GM12878 (cell line): Measurements from ENCODE around the gene SLU7. TPM values are rescaled to one million over a fixed set of nuclear protein-coding genes. Genes with fewer than 3 reads are reported as not detected.

Experiments
- ATF3 ChIP-seq: IDR thresholded peaks from 2 replicates; pipeline ENCODE4 v1.6.1; 2011; ENCODE audit warnings: low read depth, mild to moderate bottlenecking, low read length, moderate library complexity, borderline replicate concordance; ENCODE audit errors: extremely low read depth
- ATF7 ChIP-seq: fragments of 450-650 bp; IDR thresholded peaks from 2 replicates; pipeline ENCODE4 v1.6.1; 2016; ENCODE audit warnings: low read depth, mild to moderate bottlenecking
- CTCF ChIP-seq, 3 experiments: IDR thresholded peaks in 2 of 3; conservative IDR thresholded peaks in 1 of 3; 2 replicates each; pipeline ENCODE4 v1.5.1; 2011; ENCODE audit warnings: low read depth in 3 of 3, low read length in 3 of 3, mild to moderate bottlenecking in 3 of 3, control low read depth in 2 of 3, moderate library complexity in 2 of 3, inconsistent platforms in 1 of 3, mixed read lengths in 1 of 3; ENCODE audit not compliant: control insufficient read depth in 2 of 3, insufficient read depth in 1 of 3; ENCODE audit errors: extremely low read depth in 1 of 3
- EP300 ChIP-seq, 2 experiments: fragments of 150-350 bp in 1 of 2; IDR thresholded peaks; 2 replicates each; pipeline ENCODE4 v1.6.1; 2011 to 2012; ENCODE audit warnings: low read depth in 2 of 2, low read length in 2 of 2, borderline replicate concordance in 1 of 2, improper control_type of control experiment in 1 of 2, inconsistent platforms in 1 of 2; ENCODE audit not compliant: control insufficient read depth in 1 of 2
- EZH2 ChIP-seq: IDR thresholded peaks from 2 replicates; pipeline ENCODE4 v1.6.1; 2012; ENCODE audit warnings: low read depth, mild to moderate bottlenecking, control low read depth, inconsistent platforms, low read length, borderline replicate concordance; ENCODE audit not compliant: control insufficient read depth
- GATAD2B ChIP-seq: fragments of 450-650 bp; conservative IDR thresholded peaks from 2 replicates; pipeline ENCODE4 v1.6.1; 2017; ENCODE audit warnings: low read depth, mild to moderate bottlenecking, moderate library complexity
- IRF4 ChIP-seq: IDR thresholded peaks from 2 replicates; pipeline ENCODE4 v1.6.1; 2011; ENCODE audit warnings: low read depth, low read length
- MEF2B ChIP-seq: fragments of 450-650 bp; IDR thresholded peaks from 2 replicates; pipeline ENCODE4 v1.6.1; 2018; ENCODE audit warnings: mild to moderate bottlenecking, moderate library complexity; ENCODE audit not compliant: partially characterized antibody, poor library complexity, severe bottlenecking
- NFXL1 ChIP-seq: fragments of 450-650 bp; IDR thresholded peaks from 2 replicates; pipeline ENCODE4 v1.6.1; 2017; ENCODE audit warnings: antibody characterized with exemption, mild to moderate bottlenecking, borderline replicate concordance
- NR2C1 ChIP-seq: fragments of 450-650 bp; IDR thresholded peaks from 2 replicates; pipeline ENCODE4 v1.6.1; 2017; ENCODE audit warnings: antibody characterized with exemption, mild to moderate bottlenecking, moderate library complexity
- NR2C2 ChIP-seq: IDR thresholded peaks from 2 replicates; pipeline ENCODE4 v1.6.1; 2011; ENCODE audit warnings: borderline replicate concordance, low read depth; ENCODE audit not compliant: control insufficient read depth, insufficient read length
- POLR2AphosphoS2 ChIP-seq: IDR thresholded peaks from 2 replicates; pipeline ENCODE4 v1.6.1; 2011; ENCODE audit warnings: low read depth, mild to moderate bottlenecking, low read length, improper control_type of control experiment, moderate library complexity
- POLR2AphosphoS5 ChIP-seq: IDR thresholded peaks from 2 replicates; pipeline ENCODE4 v1.6.1; 2011; ENCODE audit warnings: mild to moderate bottlenecking, low read length, inconsistent platforms
- SKIL ChIP-seq: fragments of 450-650 bp; IDR thresholded peaks from 2 replicates; pipeline ENCODE4 v1.6.1; 2017; ENCODE audit warnings: mild to moderate bottlenecking, low read depth, inconsistent platforms; ENCODE audit not compliant: poor library complexity, severe bottlenecking
- SP1 ChIP-seq: IDR thresholded peaks from one replicate; pipeline ENCODE4 v1.6.1; 2011; ENCODE audit warnings: low read depth, low read length
- STAT3 ChIP-seq: IDR thresholded peaks from 2 replicates; pipeline ENCODE4 v1.6.1; 2011; ENCODE audit warnings: low read depth, low read length, improper control_type of control experiment
- SUPT20H ChIP-seq: IDR thresholded peaks from 2 replicates; pipeline ENCODE4 v1.6.1; 2011; ENCODE audit warnings: low read depth, mild to moderate bottlenecking, low read length, moderate library complexity, borderline replicate concordance; ENCODE audit not compliant: control insufficient read depth
- TAF1 ChIP-seq: IDR thresholded peaks from 2 replicates; pipeline ENCODE4 v1.6.1; 2011; ENCODE audit warnings: mild to moderate bottlenecking, low read depth, low read length, borderline replicate concordance
- TARDBP ChIP-seq: IDR thresholded peaks from 2 replicates; pipeline ENCODE4 v1.6.1; 2016; ENCODE audit warnings: borderline replicate concordance
- WRNIP1 ChIP-seq: IDR thresholded peaks from 2 replicates; pipeline ENCODE4 v1.6.1; 2011; ENCODE audit warnings: low read depth, low read length, improper control_type of control experiment, borderline replicate concordance
- polyA plus RNA-seq, 11 experiments: library from polyadenylated mRNA; depleted of rRNA in 4 of 11; unstranded in 6 of 11; stranded (reverse) in 5 of 11; fragments of >200 nt; fragmentation: Nextera tagmentation in 4 of 11; fragmentation: Illumina TruSeq in 1 of 11; extraction: Ambion mirVana in 4 of 11; extraction: Trizol in 1 of 11; gene quantifications; 1 replicate in 1 of 11; 2 replicates in 10 of 11; pipeline versions ENCODE4 v1.2.1 to v1.2.3, GENCODE V29; 2011 to 2016; ENCODE audit warnings: inconsistent platforms in 2 of 11, missing spikeins in 2 of 11, low read depth in 1 of 11
- total RNA-seq, 4 experiments: library from RNA; depleted of rRNA in 3 of 4; stranded (reverse); fragments of >200 nt in 3 of 4; fragmentation: Illumina TruSeq in 1 of 4; extraction: Trizol in 1 of 4; gene quantifications; 2 replicates each; pipeline versions ENCODE4 v1.2.1 to v1.2.3, GENCODE V29; 2013 to 2021
- TF ChIP-seq, protein P1 (sequence below): fragments of 450-650 bp; IDR thresholded peaks from 2 replicates; pipeline ENCODE4 v1.6.1; 2017; ENCODE audit warnings: mild to moderate bottlenecking, moderate library complexity

SLU7 gene
- total and polyA plus RNA-seq, 10 of the 15 experiments (the other 5 are each of a cell fraction or from before 2014, with no cell fraction given), result 32.7 to 55.2 (median 46.6) TPM

GRCh38 chr5:160442824-160443431, 24.0 kb upstream of the SLU7 start (continued):
- TF ChIP-seq EP300 (IDR thresholded peaks at IDR 0.05; ENCODE audit: borderline replicate concordance in 1 of 2, control insufficient read depth in 1 of 2, low read depth in 2 of 2, low read length in 2 of 2), result peak in 1 of 2 experiments; percentile 42; a peak in 2 of 4 replicates
- TF ChIP-seq SP1, result no peak
- TF ChIP-seq MEF2B, result peak; percentile 57
- peak; percentile 36; the same call in 1 of the 2 replicates for TF ChIP-seq ATF7
- no peak for TF ChIP-seq EZH2
- no peak for TF ChIP-seq NFXL1
- no peak for TF ChIP-seq WRNIP1
- TF ChIP-seq SUPT20H, result no peak
- TF ChIP-seq NR2C1, result 0 out of 2 replicates have a peak, but pooled peaks have one; percentile 27
- no peak for TF ChIP-seq TARDBP
- peak; percentile 72 for TF ChIP-seq POLR2AphosphoS5
- TF ChIP-seq, protein P1, sequence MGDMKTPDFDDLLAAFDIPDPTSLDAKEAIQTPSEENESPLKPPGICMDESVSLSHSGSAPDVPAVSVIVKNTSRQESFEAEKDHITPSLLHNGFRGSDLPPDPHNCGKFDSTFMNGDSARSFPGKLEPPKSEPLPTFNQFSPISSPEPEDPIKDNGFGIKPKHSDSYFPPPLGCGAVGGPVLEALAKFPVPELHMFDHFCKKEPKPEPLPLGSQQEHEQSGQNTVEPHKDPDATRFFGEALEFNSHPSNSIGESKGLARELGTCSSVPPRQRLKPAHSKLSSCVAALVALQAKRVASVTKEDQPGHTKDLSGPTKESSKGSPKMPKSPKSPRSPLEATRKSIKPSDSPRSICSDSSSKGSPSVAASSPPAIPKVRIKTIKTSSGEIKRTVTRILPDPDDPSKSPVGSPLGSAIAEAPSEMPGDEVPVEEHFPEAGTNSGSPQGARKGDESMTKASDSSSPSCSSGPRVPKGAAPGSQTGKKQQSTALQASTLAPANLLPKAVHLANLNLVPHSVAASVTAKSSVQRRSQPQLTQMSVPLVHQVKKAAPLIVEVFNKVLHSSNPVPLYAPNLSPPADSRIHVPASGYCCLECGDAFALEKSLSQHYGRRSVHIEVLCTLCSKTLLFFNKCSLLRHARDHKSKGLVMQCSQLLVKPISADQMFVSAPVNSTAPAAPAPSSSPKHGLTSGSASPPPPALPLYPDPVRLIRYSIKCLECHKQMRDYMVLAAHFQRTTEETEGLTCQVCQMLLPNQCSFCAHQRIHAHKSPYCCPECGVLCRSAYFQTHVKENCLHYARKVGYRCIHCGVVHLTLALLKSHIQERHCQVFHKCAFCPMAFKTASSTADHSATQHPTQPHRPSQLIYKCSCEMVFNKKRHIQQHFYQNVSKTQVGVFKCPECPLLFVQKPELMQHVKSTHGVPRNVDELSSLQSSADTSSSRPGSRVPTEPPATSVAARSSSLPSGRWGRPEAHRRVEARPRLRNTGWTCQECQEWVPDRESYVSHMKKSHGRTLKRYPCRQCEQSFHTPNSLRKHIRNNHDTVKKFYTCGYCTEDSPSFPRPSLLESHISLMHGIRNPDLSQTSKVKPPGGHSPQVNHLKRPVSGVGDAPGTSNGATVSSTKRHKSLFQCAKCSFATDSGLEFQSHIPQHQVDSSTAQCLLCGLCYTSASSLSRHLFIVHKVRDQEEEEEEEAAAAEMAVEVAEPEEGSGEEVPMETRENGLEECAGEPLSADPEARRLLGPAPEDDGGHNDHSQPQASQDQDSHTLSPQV, result peak; percentile 61; the same call in 1 of the 2 replicates
- TF ChIP-seq NR2C2, result no peak
- TF ChIP-seq TAF1, result no peak; the same call in 1 of the 2 replicates
- TF ChIP-seq POLR2AphosphoS2, result no peak
- TF ChIP-seq STAT3, result no peak
- no peak for TF ChIP-seq CTCF (IDR thresholded peaks at IDR 0.05 in 2 of 3, conservative IDR thresholded peaks at IDR 0.05 in 1 of 3; ENCODE audit: control insufficient read depth in 2 of 3, extremely low read depth in 1 of 3, insufficient read depth in 1 of 3, low read depth in 3 of 3, low read length in 3 of 3)
- no peak; the same call in 1 of the 2 replicates for TF ChIP-seq GATAD2B
- 0 out of 2 replicates have a peak, but pooled peaks have one; percentile 30 for TF ChIP-seq IRF4
- peak; percentile 56 for TF ChIP-seq SKIL
- no peak for TF ChIP-seq ATF3
